PC-9 (cell line): ENCODE data around the gene MAPK8IP3. TPM values are rescaled to one million over a fixed set of nuclear protein-coding genes. Genes with fewer than 3 reads are reported as not detected.

Source experiments
- BruUV-seq: library from RNA; stranded (reverse); fragments of 400-500 nt; replicated peaks from 2 replicates; lab custom pipeline; 2021; lab: Mats Ljungman, UMichigan
- CTCF ChIA-PET: fragments of 300-600 bp; sonication (Branson Sonifier 250); formaldehyde crosslinking; loops from one replicate; lab custom pipeline; 2022; ENCODE audit warnings: antibody characterized with exemption; lab: Charles Lee
- POLR2A ChIA-PET: fragments of 300-600 bp; sonication (Branson Sonifier 250); formaldehyde crosslinking; loops from one replicate; lab custom pipeline; 2022; ENCODE audit warnings: antibody characterized with exemption; ENCODE audit not compliant: unreplicated experiment; lab: Charles Lee
- DNase-seq, 2 experiments: peaks; one replicate each; pipeline versions ENCODE4 v3.0.0 to v3.0.0-alpha.2; 2015 to 2022; ENCODE audit warnings: mixed read lengths in 1 of 2
- H2AFZ ChIP-seq: fragments of 200-600 bp; sonication (generic); 2 replicates; pipeline ENCODE4 v1.8.1; 2017; ENCODE audit warnings: antibody characterized with exemption
- H3F3A ChIP-seq: fragments of 200-600 bp; sonication (generic); 2 replicates; pipeline ENCODE4 v1.8.1; 2017; ENCODE audit warnings: antibody characterized with exemption, mild to moderate bottlenecking, low read depth; ENCODE audit not compliant: insufficient read depth
- H3K27ac ChIP-seq: fragments of 200-600 bp; sonication (generic); 2 replicates; pipeline ENCODE4 v1.6.1; 2016; ENCODE audit warnings: mixed run types
- H3K27me3 ChIP-seq: fragments of 200-600 bp; sonication (generic); 2 replicates; pipeline ENCODE4 v1.6.1; 2016; ENCODE audit warnings: low read depth, mixed run types; ENCODE audit not compliant: insufficient read depth
- H3K36me3 ChIP-seq: fragments of 200-600 bp; sonication (generic); 2 replicates; pipeline ENCODE4 v1.6.1; 2016; ENCODE audit warnings: low read depth, mixed run types
- H3K4me1 ChIP-seq: fragments of 200-600 bp; sonication (generic); replicated peaks from 2 replicates; pipeline ENCODE4 v1.6.1; 2016; ENCODE audit warnings: mixed run types; ENCODE audit not compliant: insufficient read depth
- H3K4me2 ChIP-seq: fragments of 200-600 bp; sonication (generic); 2 replicates; pipeline ENCODE4 v1.6.1; 2017; ENCODE audit warnings: mixed run types
- H3K4me3 ChIP-seq: fragments of 200-600 bp; sonication (generic); 2 replicates; pipeline ENCODE4 v1.6.1; 2016; ENCODE audit warnings: mixed run types
- H3K79me2 ChIP-seq: fragments of 200-600 bp; sonication (generic); 2 replicates; pipeline ENCODE4 v1.6.1; 2017; ENCODE audit warnings: low read depth, mixed run types
- H3K9me2 ChIP-seq: fragments of 200-600 bp; sonication (generic); 2 replicates; pipeline ENCODE4 v1.8.1; 2017; ENCODE audit warnings: mild to moderate bottlenecking; ENCODE audit not compliant: insufficient read depth
- H3K9me3 ChIP-seq: fragments of 200-600 bp; sonication (generic); 2 replicates; pipeline ENCODE4 v1.8.1; 2016; ENCODE audit warnings: low read depth; ENCODE audit not compliant: insufficient read depth
- H4K20me1 ChIP-seq: fragments of 200-600 bp; sonication (generic); 2 replicates; pipeline ENCODE4 v1.8.1; 2017; ENCODE audit not compliant: insufficient read depth
- EZH2 ChIP-seq: fragments of 200-600 bp; sonication (generic); IDR thresholded peaks from 2 replicates; pipeline ENCODE4 v1.8.0; 2017; ENCODE audit warnings: antibody characterized with exemption, low read depth
- intact Hi-C: fragments of 100-400 bp; cut with micrococcal nuclease; formaldehyde crosslinking; loops from one replicate; pipeline ENCODE4 v1.10.0; 2022; ENCODE audit not compliant: unreplicated experiment
- total RNA-seq: library from RNA; stranded (reverse); gene quantifications from 2 replicates; pipeline ENCODE4 v1.2.3, GENCODE V29; 2021
- TF ChIP-seq, protein P1 (sequence below): fragments of 200-600 bp; sonication (generic); conservative IDR thresholded peaks from 2 replicates; pipeline ENCODE4 v1.6.1; 2017; ENCODE audit warnings: mixed run types, antibody characterized with exemption, mild to moderate bottlenecking, moderate library complexity

MAPK8IP3 gene
- total RNA-seq, 1 experiment from 2014 or later, result 125 TPM

DNA sequence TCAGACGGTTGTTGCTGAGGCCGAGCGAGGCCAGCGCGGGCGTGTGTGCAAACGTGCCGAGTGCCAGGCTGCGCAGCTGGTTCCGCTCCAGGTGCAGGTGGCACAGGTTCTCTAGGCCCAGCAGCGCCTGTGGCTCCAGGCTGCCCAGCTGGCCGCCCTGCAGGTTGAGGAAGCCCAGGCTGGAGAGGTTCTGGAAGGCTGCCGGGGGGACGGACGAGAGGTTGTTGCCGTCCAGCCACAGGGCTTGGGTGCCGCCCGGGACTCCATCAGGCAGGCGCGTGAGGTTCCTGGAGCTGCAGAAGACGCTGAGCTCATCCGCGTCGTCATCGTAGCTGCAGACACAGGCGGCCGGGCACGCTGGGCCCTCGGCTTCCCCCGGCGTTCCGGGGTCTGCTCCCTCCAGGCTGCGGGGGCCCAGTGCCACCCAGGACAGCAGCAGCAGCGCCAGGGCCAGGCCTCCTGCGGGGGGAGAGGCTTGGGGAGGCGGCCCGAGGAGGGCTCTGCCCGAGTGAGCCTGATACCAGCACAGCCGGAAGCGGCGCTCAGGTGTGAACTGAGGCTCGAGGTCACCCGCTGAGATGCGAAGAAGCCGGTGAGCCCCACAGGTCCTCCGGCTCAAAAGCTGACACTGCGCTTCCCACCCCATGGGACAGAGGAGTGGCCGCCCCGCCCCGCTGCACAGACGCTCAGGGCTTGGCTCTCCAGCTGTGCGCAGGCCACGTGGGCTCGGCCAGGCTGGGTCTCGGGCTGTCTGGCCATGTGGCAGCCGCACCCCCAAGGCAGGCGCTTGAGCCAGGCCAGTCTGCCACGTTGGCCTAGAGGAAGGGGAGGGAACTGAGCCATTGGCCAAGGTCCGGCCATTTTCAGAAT lies 86.2 kb downstream of the MAPK8IP3 start:
- CTCF ChIA-PET, result no interaction called here
- no TSS peak for BruUV-seq
- Histone ChIP-seq H3K27me3 (no peaks in the 10 kb centered on the region), H3K9me3 (no peaks in the 10 kb centered on the region), H3K4me3 (no peak overlapping the region), H3K27ac (no peak overlapping the region), H3K79me2 (no peaks in the 10 kb centered on the region), H3K4me2 (no peak overlapping the region), H3K9me2 (no peaks in the 10 kb centered on the region), H2AFZ (no peak overlapping the region), H3F3A (no peaks in the 10 kb centered on the region), H3K36me3 (no peaks in the 10 kb centered on the region), H4K20me1 (no peaks in the 10 kb centered on the region), H3K4me1 (no peaks in the 10 kb centered on the region)
- intact Hi-C loops, result no loop called here
- DNase-seq, result no peak
- POLR2A ChIA-PET, result interaction anchor here (0.7 kb wide), 1 partner anchor 86 kb away, joined by 17 read pairs; no protein-coding TSS in a partner anchor
- TF ChIP-seq EZH2, result no peak
- TF ChIP-seq, protein P1, sequence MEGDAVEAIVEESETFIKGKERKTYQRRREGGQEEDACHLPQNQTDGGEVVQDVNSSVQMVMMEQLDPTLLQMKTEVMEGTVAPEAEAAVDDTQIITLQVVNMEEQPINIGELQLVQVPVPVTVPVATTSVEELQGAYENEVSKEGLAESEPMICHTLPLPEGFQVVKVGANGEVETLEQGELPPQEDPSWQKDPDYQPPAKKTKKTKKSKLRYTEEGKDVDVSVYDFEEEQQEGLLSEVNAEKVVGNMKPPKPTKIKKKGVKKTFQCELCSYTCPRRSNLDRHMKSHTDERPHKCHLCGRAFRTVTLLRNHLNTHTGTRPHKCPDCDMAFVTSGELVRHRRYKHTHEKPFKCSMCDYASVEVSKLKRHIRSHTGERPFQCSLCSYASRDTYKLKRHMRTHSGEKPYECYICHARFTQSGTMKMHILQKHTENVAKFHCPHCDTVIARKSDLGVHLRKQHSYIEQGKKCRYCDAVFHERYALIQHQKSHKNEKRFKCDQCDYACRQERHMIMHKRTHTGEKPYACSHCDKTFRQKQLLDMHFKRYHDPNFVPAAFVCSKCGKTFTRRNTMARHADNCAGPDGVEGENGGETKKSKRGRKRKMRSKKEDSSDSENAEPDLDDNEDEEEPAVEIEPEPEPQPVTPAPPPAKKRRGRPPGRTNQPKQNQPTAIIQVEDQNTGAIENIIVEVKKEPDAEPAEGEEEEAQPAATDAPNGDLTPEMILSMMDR, result no peak

DNA sequence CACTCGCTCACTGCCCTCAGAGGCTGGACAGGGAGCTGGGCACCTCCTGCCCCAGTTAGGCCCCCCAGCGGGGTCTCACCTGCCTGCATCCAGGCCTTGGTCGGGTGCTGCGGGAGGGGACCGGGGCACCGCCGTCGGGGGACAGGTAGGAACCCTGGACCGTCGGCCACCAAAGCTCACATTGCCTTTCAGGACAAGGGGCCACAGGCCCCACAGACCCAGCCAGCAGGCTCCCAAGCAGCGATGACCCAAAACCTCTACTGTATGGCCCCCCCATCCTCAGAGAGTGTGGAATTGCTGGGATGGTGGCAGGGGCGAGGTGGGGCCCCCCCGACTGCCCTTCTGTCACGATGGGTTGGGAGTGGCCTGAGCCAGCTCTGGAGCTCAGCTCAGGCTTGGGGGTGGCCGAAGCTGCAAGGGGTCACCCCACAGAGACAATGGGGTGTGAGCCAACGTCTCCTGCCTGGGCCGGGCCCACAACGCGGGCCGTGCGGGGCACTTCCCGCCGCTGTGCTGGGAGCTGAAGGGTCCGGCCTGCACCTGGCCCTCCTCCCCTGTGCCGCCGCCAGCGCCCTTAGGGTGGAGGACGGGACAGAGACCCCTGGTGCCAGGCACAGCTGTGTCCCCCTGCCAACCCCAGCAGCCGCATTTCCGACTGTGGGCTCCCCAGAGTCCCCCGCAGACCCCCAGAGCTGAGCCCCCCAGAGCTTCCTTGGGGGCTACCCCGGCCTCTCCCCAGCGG lies 87.0 kb downstream of the MAPK8IP3 start:
- Histone ChIP-seq H3K36me3 (no peaks in the 10 kb centered on the region), H3K4me3 (no peak overlapping the region), H3K27ac (no peak overlapping the region), H3K27me3 (no peaks in the 10 kb centered on the region), H3K79me2 (no peaks in the 10 kb centered on the region), H4K20me1 (no peaks in the 10 kb centered on the region), H3K9me2 (no peaks in the 10 kb centered on the region), H3K9me3 (peaks cover 5% of the 10 kb centered on the region; the same call in 1 of the 2 replicates), H3K4me2 (no peak overlapping the region), H2AFZ (no peak overlapping the region), H3K4me1 (no peaks in the 10 kb centered on the region), H3F3A (no peaks in the 10 kb centered on the region)
- DNase-seq, result no peak
- no peak for TF ChIP-seq EZH2
- ChIA-PET CTCF (no interaction called here), POLR2A (no interaction called here)
- BruUV-seq, result no TSS peak
- intact Hi-C loops, result no loop called here

- BruUV-seq, result no TSS peak
- POLR2A ChIA-PET, result no interaction called here
- H3K9me3 ChIP-seq, result peaks cover 5% of the 10 kb centered on the region; the same call in 1 of the 2 replicates
Measured at GRCh38 chr16:1793578-1794220, 87.7 kb downstream of the MAPK8IP3 start, which contains the start of gene IGFALS. IGFALS (minus strand) TSS chr16:1793705; CDS start chr16:1793652, 53 bp downstream.

More at GRCh38 chr16:1793578-1794220, 87.7 kb downstream of the MAPK8IP3 start, which contains the start of gene IGFALS:
- CTCF ChIA-PET, result no interaction called here
- H3F3A ChIP-seq, result no peaks in the 10 kb centered on the region
- no peak within 1 kb of the TSS for H2AFZ ChIP-seq
- no peak for DNase-seq
- no peaks in the 10 kb centered on the region for H3K79me2 ChIP-seq
- H3K4me1 ChIP-seq, result no peaks in the 10 kb centered on the region
- intact Hi-C loops, result no loop called here
- no peak within 1 kb of the TSS for H3K27ac ChIP-seq
- H3K9me2 ChIP-seq, result no peaks in the 10 kb centered on the region
- H4K20me1 ChIP-seq, result no peaks in the 10 kb centered on the region
- no peak within 1 kb of the TSS for H3K4me3 ChIP-seq
- no peaks in the 10 kb centered on the region for H3K27me3 ChIP-seq
- no peak for TF ChIP-seq EZH2
- TF ChIP-seq, protein P1, result no peak
- H3K4me2 ChIP-seq, result no peak within 1 kb of the TSS
- no peaks in the 10 kb centered on the region for H3K36me3 ChIP-seq
